Parathyroid adenoma (tissue), 2 donors: ENCODE measurements around the gene FADD.

Experiments used
- H2AFZ ChIP-seq: fragments of 300-600 bp; sonication (generic); one replicate; pipeline ENCODE4 v1.7.0; 2017; ENCODE audit warnings: antibody characterized with exemption, mild to moderate bottlenecking
- H3K27ac ChIP-seq: fragments of 300-600 bp; sonication (generic); one replicate; pipeline ENCODE4 v1.7.0; 2017
- H3K27me3 ChIP-seq: fragments of 300-600 bp; sonication (generic); one replicate; pipeline ENCODE4 v1.7.0; 2017; ENCODE audit warnings: low read length; ENCODE audit not compliant: control insufficient read depth, insufficient read depth
- H3K36me3 ChIP-seq: fragments of 300-600 bp; sonication (generic); one replicate; pipeline ENCODE4 v1.7.0; 2017; ENCODE audit warnings: low read length; ENCODE audit not compliant: control insufficient read depth, insufficient read depth
- H3K4me1 ChIP-seq: fragments of 300-600 bp; sonication (generic); one replicate; pipeline ENCODE4 v1.7.0; 2017; ENCODE audit warnings: control low read depth
- H3K4me2 ChIP-seq: fragments of 300-600 bp; sonication (generic); one replicate; pipeline ENCODE4 v1.7.0; 2017; ENCODE audit warnings: low read length
- H3K4me3 ChIP-seq: fragments of 300-600 bp; sonication (generic); one replicate; pipeline ENCODE4 v1.7.0; 2017; ENCODE audit warnings: low read depth, low read length
- H3K79me2 ChIP-seq: fragments of 300-600 bp; sonication (generic); one replicate; pipeline ENCODE4 v1.7.0; 2017; ENCODE audit warnings: control low read depth
- H3K9ac ChIP-seq: fragments of 300-600 bp; sonication (generic); one replicate; pipeline ENCODE4 v1.7.0; 2017; ENCODE audit warnings: mild to moderate bottlenecking
- H3K9me3 ChIP-seq: fragments of 300-600 bp; sonication (generic); one replicate; pipeline ENCODE4 v1.7.0; 2017; ENCODE audit warnings: low read length; ENCODE audit not compliant: control insufficient read depth
- TF ChIP-seq, protein P1 (sequence below): fragments of 300-600 bp; sonication (generic); IDR thresholded peaks from one replicate; pipeline ENCODE4 v1.7.0; 2017; ENCODE audit warnings: antibody characterized with exemption, mild to moderate bottlenecking
- donor health status: primary hyperparathyroidism.

Gene FADD

GRCh38 chr11:70158757-70159389, 44.2 kb upstream of the FADD start:
- Histone ChIP-seq H3K27ac (no peak overlapping the region), H3K4me2 (no peak overlapping the region), H3K9ac (no peak overlapping the region), H3K27me3 (no peaks in the 10 kb centered on the region), H3K36me3 (no peaks in the 10 kb centered on the region), H3K4me3 (no peak overlapping the region), H3K4me1 (no peaks in the 10 kb centered on the region), H3K9me3 (no peaks in the 10 kb centered on the region), H2AFZ (no peak overlapping the region), H3K79me2 (no peaks in the 10 kb centered on the region)
- TF ChIP-seq, protein P1, sequence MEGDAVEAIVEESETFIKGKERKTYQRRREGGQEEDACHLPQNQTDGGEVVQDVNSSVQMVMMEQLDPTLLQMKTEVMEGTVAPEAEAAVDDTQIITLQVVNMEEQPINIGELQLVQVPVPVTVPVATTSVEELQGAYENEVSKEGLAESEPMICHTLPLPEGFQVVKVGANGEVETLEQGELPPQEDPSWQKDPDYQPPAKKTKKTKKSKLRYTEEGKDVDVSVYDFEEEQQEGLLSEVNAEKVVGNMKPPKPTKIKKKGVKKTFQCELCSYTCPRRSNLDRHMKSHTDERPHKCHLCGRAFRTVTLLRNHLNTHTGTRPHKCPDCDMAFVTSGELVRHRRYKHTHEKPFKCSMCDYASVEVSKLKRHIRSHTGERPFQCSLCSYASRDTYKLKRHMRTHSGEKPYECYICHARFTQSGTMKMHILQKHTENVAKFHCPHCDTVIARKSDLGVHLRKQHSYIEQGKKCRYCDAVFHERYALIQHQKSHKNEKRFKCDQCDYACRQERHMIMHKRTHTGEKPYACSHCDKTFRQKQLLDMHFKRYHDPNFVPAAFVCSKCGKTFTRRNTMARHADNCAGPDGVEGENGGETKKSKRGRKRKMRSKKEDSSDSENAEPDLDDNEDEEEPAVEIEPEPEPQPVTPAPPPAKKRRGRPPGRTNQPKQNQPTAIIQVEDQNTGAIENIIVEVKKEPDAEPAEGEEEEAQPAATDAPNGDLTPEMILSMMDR: no peak

GRCh38 chr11:70159627-70160570, 43.2 kb upstream of the FADD start:
- no peak overlapping the region for H3K27ac ChIP-seq

GRCh38 chr11:70161043-70161625, 42.0 kb upstream of the FADD start:
- Histone ChIP-seq H3K27me3 (no peaks in the 10 kb centered on the region), H3K79me2 (no peaks in the 10 kb centered on the region), H3K27ac (no peak overlapping the region), H3K9me3 (no peaks in the 10 kb centered on the region), H2AFZ (no peak overlapping the region), H3K9ac (no peak overlapping the region), H3K36me3 (no peaks in the 10 kb centered on the region), H3K4me1 (no peaks in the 10 kb centered on the region), H3K4me2 (no peak overlapping the region), H3K4me3 (no peak overlapping the region)
- TF ChIP-seq, protein P1: no peak

More at GRCh38 chr11:70159627-70160570, 43.2 kb upstream of the FADD start:
- Histone ChIP-seq H3K4me2 (no peak overlapping the region), H3K36me3 (no peaks in the 10 kb centered on the region), H3K79me2 (no peaks in the 10 kb centered on the region), H3K9ac (no peak overlapping the region), H3K4me3 (no peak overlapping the region), H3K4me1 (no peaks in the 10 kb centered on the region), H3K27me3 (no peaks in the 10 kb centered on the region), H2AFZ (no peak overlapping the region), H3K9me3 (no peaks in the 10 kb centered on the region)
- TF ChIP-seq, protein P1: no peak

GRCh38 chr11:70164705-70165104, 38.4 kb upstream of the FADD start:
- no peak overlapping the region for H3K27ac ChIP-seq
- no peaks in the 10 kb centered on the region for H3K4me1 ChIP-seq
- no peak overlapping the region for H3K4me3 ChIP-seq
- no peak overlapping the region for H3K9ac ChIP-seq
- no peaks in the 10 kb centered on the region for H3K79me2 ChIP-seq
- H3K36me3 ChIP-seq: no peaks in the 10 kb centered on the region
- H3K9me3 ChIP-seq: no peaks in the 10 kb centered on the region
- no peak overlapping the region for H2AFZ ChIP-seq
- no peaks in the 10 kb centered on the region for H3K27me3 ChIP-seq
- H3K4me2 ChIP-seq: no peak overlapping the region
- TF ChIP-seq, protein P1: no peak
